Neuronal stem cell (in vitro differentiated cells): ENCODE measurements around the gene ACOT9.
"Not testable (repeated sequence)": the region's sequence is repeated elsewhere in the genome, so short reads cannot be mapped to it uniquely, and the experiment has no call there.

Source experiments
- DNase-seq: peaks from one replicate; pipeline ENCODE4 v3.0.0-alpha.2; 2013; ENCODE audit warnings: low spot score
- H2AFZ ChIP-seq: one replicate; pipeline ENCODE4 v1.6.1; 2013; ENCODE audit warnings: mild to moderate bottlenecking, low read length, inconsistent platforms
- H2AK5ac ChIP-seq: 2 replicates; pipeline ENCODE4 v1.6.1; 2013; ENCODE audit warnings: low read depth, mild to moderate bottlenecking, inconsistent platforms, low read length, moderate library complexity, mixed read lengths
- H2BK120ac ChIP-seq: 2 replicates; pipeline ENCODE4 v1.6.1; 2013; ENCODE audit warnings: low read depth, mild to moderate bottlenecking, inconsistent platforms, low read length, moderate library complexity, mixed read lengths
- H2BK12ac ChIP-seq: one replicate; pipeline ENCODE4 v1.6.1; 2013; ENCODE audit warnings: low read length, inconsistent platforms
- H2BK15ac ChIP-seq: 2 replicates; pipeline ENCODE4 v1.6.1; 2013; ENCODE audit warnings: mild to moderate bottlenecking, low read length, inconsistent platforms, mixed read lengths
- H2BK5ac ChIP-seq: one replicate; pipeline ENCODE4 v1.6.1; 2013; ENCODE audit warnings: inconsistent platforms, mild to moderate bottlenecking, low read length, moderate library complexity
- H3K14ac ChIP-seq: one replicate; pipeline ENCODE4 v1.6.1; 2013; ENCODE audit warnings: low read length, inconsistent platforms
- H3K18ac ChIP-seq: 2 replicates; pipeline ENCODE4 v1.6.1; 2013; ENCODE audit warnings: low read length, inconsistent platforms
- H3K23ac ChIP-seq: 2 replicates; pipeline ENCODE4 v1.6.1; 2013; ENCODE audit warnings: low read depth, mild to moderate bottlenecking, mixed read lengths, low read length, inconsistent platforms; ENCODE audit not compliant: poor library complexity
- H3K27ac ChIP-seq: replicated peaks from 3 replicates; pipeline ENCODE4 v1.5.1; 2013; ENCODE audit warnings: low read length, inconsistent platforms
- H3K27me3 ChIP-seq, 3 experiments: 2 replicates each; pipeline ENCODE4 v1.6.1; 2013; ENCODE audit warnings: low read length in 3 of 3, mild to moderate bottlenecking in 2 of 3, inconsistent platforms in 1 of 3, low read depth in 1 of 3, mixed read lengths in 1 of 3, moderate library complexity in 1 of 3; ENCODE audit not compliant: control insufficient read depth in 3 of 3, insufficient read depth in 3 of 3
- H3K36me3 ChIP-seq, 2 donors: replicated peaks in 1 of 2; 2 replicates each; pipeline ENCODE4 v1.6.1; 2013; ENCODE audit warnings: low read length in 2 of 2; ENCODE audit not compliant: control insufficient read depth in 2 of 2, insufficient read depth in 2 of 2
- H3K4ac ChIP-seq: 2 replicates; pipeline ENCODE4 v1.6.1; 2013; ENCODE audit warnings: inconsistent platforms, mild to moderate bottlenecking, low read length, moderate library complexity
- H3K4me1 ChIP-seq, 2 donors: 1 replicate in 1 of 2; 2 replicates in 1 of 2; pipeline ENCODE4 v1.6.1; 2013; ENCODE audit warnings: low read length in 2 of 2, low read depth in 1 of 2; ENCODE audit not compliant: control insufficient read depth in 2 of 2, insufficient read depth in 1 of 2
- H3K4me2 ChIP-seq: one replicate; pipeline ENCODE4 v1.6.1; 2013; ENCODE audit warnings: mild to moderate bottlenecking, low read length, inconsistent platforms; ENCODE audit not compliant: insufficient read depth, poor library complexity, severe bottlenecking
- H3K4me3 ChIP-seq, 2 donors: 2 replicates each; pipeline ENCODE4 v1.5.1; 2013; ENCODE audit warnings: low read length in 2 of 2, mild to moderate bottlenecking in 2 of 2, inconsistent platforms in 1 of 2, moderate library complexity in 1 of 2
- H3K79me1 ChIP-seq: one replicate; pipeline ENCODE4 v1.6.1; 2013; ENCODE audit warnings: low read depth, mild to moderate bottlenecking, inconsistent platforms, low read length, moderate library complexity
- H3K9ac ChIP-seq: one replicate; pipeline ENCODE4 v1.6.1; 2013; ENCODE audit warnings: mild to moderate bottlenecking, low read depth, low read length, inconsistent platforms; ENCODE audit not compliant: poor library complexity
- H3K9me3 ChIP-seq, 2 donors: replicated peaks in 1 of 2; 2 replicates each; pipeline versions ENCODE3 to v1.6.1; 2013; ENCODE audit warnings: low read length in 2 of 2, mild to moderate bottlenecking in 2 of 2, inconsistent platforms in 1 of 2, low read depth in 1 of 2, mixed read lengths in 1 of 2, moderate library complexity in 1 of 2; ENCODE audit not compliant: control insufficient read depth in 2 of 2, insufficient read depth in 1 of 2
- H4K8ac ChIP-seq: one replicate; pipeline ENCODE4 v1.6.1; 2013; ENCODE audit warnings: low read depth, mild to moderate bottlenecking, inconsistent platforms, low read length, moderate library complexity
- H4K91ac ChIP-seq: one replicate; pipeline ENCODE4 v1.6.1; 2013; ENCODE audit warnings: low read length, low read depth, mild to moderate bottlenecking, inconsistent platforms; ENCODE audit not compliant: poor library complexity
- WGBS, 2 donors: extraction: QIAGEN DNeasy Blood & Tissue Kit; methylation state at CpG; one replicate each; pipeline ENCODE4 v1.1.7; 2013; ENCODE audit warnings: missing lambda C conversion rate in 2 of 2, mixed read lengths in 1 of 2; ENCODE audit not compliant: insufficient read length in 2 of 2, insufficient replicate concordance in 1 of 2; ENCODE audit errors: extremely low coverage in 2 of 2; 5-methylcytosine and 5-hydroxymethylcytosine counted together

Gene ACOT9

DNA sequence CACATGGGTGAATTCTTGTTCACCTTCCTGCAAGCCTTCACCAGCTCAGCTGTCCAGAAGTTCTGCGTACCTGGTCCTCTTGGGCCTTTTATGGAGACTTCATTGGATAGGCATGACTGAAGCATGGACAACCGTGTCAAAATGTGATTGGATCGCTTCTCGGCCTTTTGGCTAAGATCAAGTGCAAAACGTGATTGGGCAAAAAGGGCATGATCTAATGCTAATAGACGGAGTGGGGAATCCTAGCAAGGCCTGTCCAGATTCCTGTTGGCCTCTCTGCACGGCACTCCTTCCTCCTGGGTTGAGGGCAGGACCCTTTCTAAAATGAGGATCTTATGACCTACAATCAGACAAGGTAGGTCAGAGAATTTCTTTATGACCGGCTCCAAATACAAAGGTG, 50.9 kb downstream of the ACOT9 start:
- peak overlapping the region; percentile 17 for H2AFZ ChIP-seq
- H3K18ac ChIP-seq: no peak overlapping the region
- H4K8ac ChIP-seq: no peak overlapping the region
- H3K36me3 ChIP-seq: no peaks in the 10 kb centered on the region
- no peak overlapping the region for H2BK5ac ChIP-seq
- no peak overlapping the region for H4K91ac ChIP-seq
- no peak overlapping the region for H3K4me3 ChIP-seq
- DNase-seq: no peak
- no peak overlapping the region for H3K14ac ChIP-seq
- no peak overlapping the region for H3K23ac ChIP-seq
- H2BK12ac ChIP-seq: no peak overlapping the region
- H3K9me3 ChIP-seq: no peaks in the 10 kb centered on the region
- H3K79me1 ChIP-seq: no peaks in the 10 kb centered on the region
- H3K27ac ChIP-seq: no peak overlapping the region
- no peak overlapping the region for H2BK15ac ChIP-seq
- no peaks in the 10 kb centered on the region for H3K4me1 ChIP-seq
- no peak overlapping the region for H2BK120ac ChIP-seq
- H3K9ac ChIP-seq: no peak overlapping the region
- no peaks in the 10 kb centered on the region for H3K27me3 ChIP-seq
- no peak overlapping the region for H3K4me2 ChIP-seq
- H2AK5ac ChIP-seq: no peak overlapping the region
- no peak overlapping the region for H3K4ac ChIP-seq
- WGBS, 2 donors: no CpG with 5 or more reads among the region's 8 CpGs

DNA sequence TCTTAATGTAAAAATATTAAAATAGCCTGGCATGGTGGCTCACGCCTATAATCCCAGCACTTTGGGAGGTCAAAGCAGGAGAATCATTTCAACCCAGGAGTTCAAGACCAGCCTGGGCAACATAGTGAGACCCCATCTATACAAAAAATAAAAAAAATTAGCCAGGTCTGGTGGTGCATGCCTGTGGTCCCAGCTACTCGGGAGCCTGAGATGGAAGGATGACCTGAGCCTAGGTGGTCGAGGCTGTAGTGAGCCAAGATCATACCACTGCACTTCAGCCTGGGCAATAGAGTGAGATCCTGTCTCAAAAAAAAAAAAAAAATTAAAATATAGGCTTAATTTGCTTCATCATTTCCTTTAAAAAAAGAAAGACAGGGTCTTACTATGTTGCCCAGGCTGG, 66.6 kb downstream of the ACOT9 start:
- not testable (repeated sequence) for H2BK5ac ChIP-seq, H3K9ac ChIP-seq, H3K4me2 ChIP-seq, DNase-seq, H3K14ac ChIP-seq, H3K23ac ChIP-seq, H2BK120ac ChIP-seq, H2AFZ ChIP-seq, H3K4me3 ChIP-seq, H3K79me1 ChIP-seq, H4K91ac ChIP-seq, H4K8ac ChIP-seq, H3K4ac ChIP-seq, H3K27me3 ChIP-seq, H2BK12ac ChIP-seq, H3K9me3 ChIP-seq, H3K18ac ChIP-seq, H2BK15ac ChIP-seq, H2AK5ac ChIP-seq, H3K27ac ChIP-seq, H3K4me1 ChIP-seq
- H3K36me3 ChIP-seq: peaks cover 3 to 55% of the 10 kb centered on the region in 2 donors
- whole genome bisulfite sequencing, 2 donors: no CpG with 5 or more reads among the region's 3 CpGs

DNA sequence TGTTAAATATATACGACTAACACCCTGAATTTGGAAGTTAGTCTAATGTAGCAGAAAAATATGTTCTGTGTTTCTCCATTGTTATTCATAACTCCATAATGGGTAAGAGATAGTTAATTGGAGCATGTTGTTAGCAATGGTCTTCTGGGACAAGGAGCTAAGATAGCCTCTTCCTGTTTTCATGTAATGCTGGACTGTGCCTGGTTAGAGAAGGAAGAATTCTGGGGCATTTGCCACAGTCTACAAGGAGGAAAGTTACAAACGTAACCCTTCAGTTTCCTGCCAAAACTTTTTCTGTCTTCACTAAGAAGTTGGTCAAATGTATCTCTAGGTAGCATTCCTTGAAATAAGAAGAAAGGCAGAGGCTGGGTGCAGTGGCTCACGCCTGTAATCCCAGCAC, 70.0 kb downstream of the ACOT9 start:
- Histone ChIP-seq H3K9ac (no peak overlapping the region), H3K4me3 (no peak overlapping the region), H3K14ac (no peak overlapping the region), H3K27me3 (no peaks in the 10 kb centered on the region), H3K79me1 (no peaks in the 10 kb centered on the region), H3K4me2 (no peak overlapping the region), H3K18ac (no peak overlapping the region), H2AK5ac (no peak overlapping the region), H3K23ac (no peak overlapping the region), H4K8ac (no peak overlapping the region), H2BK15ac (no peak overlapping the region), H2BK12ac (no peak overlapping the region), H3K4ac (no peak overlapping the region), H4K91ac (no peak overlapping the region), H2BK120ac (no peak overlapping the region), H2AFZ (no peak overlapping the region), H3K4me1 (no peaks in the 10 kb centered on the region), H3K36me3 (peaks cover 3 to 55% of the 10 kb centered on the region in 2 donors), H3K9me3 (no peaks in the 10 kb centered on the region), H2BK5ac (no peak overlapping the region), H3K27ac (no peak overlapping the region)
- no CpG with 5 or more reads among the region's 3 CpGs for WGBS, 2 donors
- no peak for DNase-seq

DNA sequence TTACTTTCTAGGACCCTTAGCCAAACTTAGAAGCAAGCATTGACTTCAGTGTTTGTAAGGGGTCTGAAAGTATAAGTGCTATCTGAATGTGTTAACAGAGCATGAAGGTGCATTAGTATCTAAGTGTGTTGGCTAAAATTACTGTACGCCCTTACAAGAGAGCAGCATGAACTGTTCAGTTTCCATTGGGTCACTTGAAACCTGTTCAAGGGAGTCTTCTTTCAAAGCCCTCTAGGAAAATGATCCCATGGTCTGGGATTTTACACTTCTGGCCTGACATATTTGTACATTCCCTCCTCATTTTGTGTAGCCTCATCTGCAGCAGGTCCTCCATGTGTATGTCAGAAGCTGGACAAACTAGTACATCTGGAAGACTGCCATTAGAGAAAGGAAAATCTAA, 72.5 kb downstream of the ACOT9 start:
- Histone ChIP-seq H3K9me3 (no peaks in the 10 kb centered on the region), H3K9ac (no peak overlapping the region), H3K4me2 (no peak overlapping the region), H3K79me1 (no peaks in the 10 kb centered on the region), H2BK15ac (no peak overlapping the region), H3K23ac (no peak overlapping the region), H3K27ac (no peak overlapping the region), H3K27me3 (no peaks in the 10 kb centered on the region), H3K4me1 (no peaks in the 10 kb centered on the region), H4K8ac (no peak overlapping the region), H2AK5ac (no peak overlapping the region), H3K4me3 (no peak overlapping the region), H2BK12ac (no peak overlapping the region), H3K14ac (no peak overlapping the region), H2AFZ (no peak overlapping the region), H4K91ac (no peak overlapping the region), H3K18ac (no peak overlapping the region), H2BK120ac (no peak overlapping the region), H3K36me3 (peaks cover 0 to 34% of the 10 kb centered on the region in 2 donors), H3K4ac (no peak overlapping the region), H2BK5ac (no peak overlapping the region)
- no CpG with 5 or more reads among the region's 1 CpG for WGBS, 2 donors
- DNase-seq: no peak
